GM15510 (cell line): ENCODE measurements around the gene UBE2L6.

Source experiments
- POLR2A ChIP-seq: IDR thresholded peaks from 3 replicates; pipeline ENCODE4 v1.6.1; 2011; ENCODE audit warnings: borderline replicate concordance; ENCODE audit not compliant: insufficient read length; ENCODE audit errors: extremely low read depth

Gene UBE2L6

GRCh38 chr11:57516061-57516443 lies 51.4 kb downstream of the UBE2L6 start:
- TF ChIP-seq POLR2A, result no peak

- TF ChIP-seq POLR2A, result peak; percentile 34
Measured at GRCh38 chr11:57515332-57516060, 52.0 kb downstream of the UBE2L6 start, which contains the start of gene SLC43A1. SLC43A1 (minus strand) TSS chr11:57515702; CDS start chr11:57514111, 1,591 bp downstream.

- TF ChIP-seq POLR2A, result peak; percentile 44
Measured at GRCh38 chr11:57514538-57515331, 52.7 kb downstream of the UBE2L6 start.

- TF ChIP-seq POLR2A, result no peak
Measured at GRCh38 chr11:57513911-57514537, 53.4 kb downstream of the UBE2L6 start.

GRCh38 chr11:57513452-57513795 lies 54.0 kb downstream of the UBE2L6 start:
- no peak for TF ChIP-seq POLR2A

GRCh38 chr11:57512646-57513451 lies 54.6 kb downstream of the UBE2L6 start:
- TF ChIP-seq POLR2A, result no peak

- TF ChIP-seq POLR2A, result no peak
Measured at GRCh38 chr11:57511741-57512430, 55.6 kb downstream of the UBE2L6 start.

- TF ChIP-seq POLR2A, result no peak
Measured at GRCh38 chr11:57508341-57509170, 58.9 kb downstream of the UBE2L6 start.

GRCh38 chr11:57506522-57506921 lies 61.0 kb downstream of the UBE2L6 start:
- TF ChIP-seq POLR2A, result no peak

GRCh38 chr11:57504511-57504910 lies 63.0 kb downstream of the UBE2L6 start:
- no peak for TF ChIP-seq POLR2A

- TF ChIP-seq POLR2A, result no peak
Measured at GRCh38 chr11:57502870-57503269, 64.6 kb downstream of the UBE2L6 start.

GRCh38 chr11:57502376-57502775 lies 65.1 kb downstream of the UBE2L6 start:
- TF ChIP-seq POLR2A, result no peak

GRCh38 chr11:57501953-57502352 lies 65.5 kb downstream of the UBE2L6 start:
- no peak for TF ChIP-seq POLR2A
